Tongue (tissue), 2 donors: ENCODE results near the gene EFCAB8. TPM values are rescaled to one million over a fixed set of nuclear protein-coding genes. Genes with fewer than 3 reads are reported as not detected.
"Not testable (repeated sequence)": the region's sequence is repeated elsewhere in the genome, so short reads cannot be mapped to it uniquely, and the experiment has no call there.

Source experiments
- DNase-seq: peaks from one replicate; pipeline ENCODE4 v3.0.0-alpha.2; 2015
- total RNA-seq: library from RNA; depleted of rRNA; stranded (reverse); fragments of >200 nt; gene quantifications from one replicate; pipeline ENCODE4 v1.2.3, GENCODE V29; 2014

Gene EFCAB8
- total RNA-seq, 1 donor from 2014 or later, result 2.3 TPM

DNA sequence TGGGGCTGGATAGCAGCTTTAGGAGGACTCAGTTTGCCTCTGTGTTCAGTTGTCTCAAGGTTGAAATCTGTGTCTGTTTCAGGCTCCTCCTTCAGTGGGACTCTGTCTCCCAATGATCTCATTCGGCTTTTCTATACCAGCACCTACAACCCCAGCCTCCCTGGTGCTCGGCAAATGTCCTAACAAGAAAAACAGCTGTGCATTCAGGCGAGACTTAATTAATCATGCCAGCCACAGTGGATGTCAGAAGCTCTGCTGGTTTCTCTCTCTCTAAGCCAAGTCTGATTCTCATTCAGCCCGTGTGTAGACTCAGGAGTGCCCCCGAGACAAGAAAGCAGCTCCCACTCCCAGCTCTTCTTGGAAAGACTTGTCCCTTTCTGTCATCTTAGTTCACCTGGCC lies 98.7 kb downstream of the EFCAB8 start:
- DNase-seq, result no peak

DNA sequence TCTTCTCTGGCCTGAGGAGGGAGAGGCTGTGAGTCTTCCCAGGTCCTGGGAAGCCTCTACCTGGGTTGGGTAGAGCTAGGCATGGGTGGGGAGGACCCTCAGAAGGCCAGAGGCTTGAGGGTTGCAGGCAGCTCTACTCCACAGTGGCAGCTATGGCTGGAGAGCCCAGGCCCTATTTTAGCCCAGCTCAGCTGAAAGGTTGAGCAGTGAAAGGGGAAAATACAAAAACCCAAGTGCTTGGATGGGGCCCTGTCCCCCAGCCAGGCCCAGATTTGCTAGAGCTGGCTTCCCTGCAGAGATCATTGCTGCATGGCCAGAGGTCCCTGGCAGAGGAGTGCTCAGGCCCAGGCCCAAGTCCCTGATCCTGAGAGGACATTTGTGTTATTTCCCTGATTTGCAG lies 99.9 kb downstream of the EFCAB8 start:
- no peak for DNase-seq

DNA sequence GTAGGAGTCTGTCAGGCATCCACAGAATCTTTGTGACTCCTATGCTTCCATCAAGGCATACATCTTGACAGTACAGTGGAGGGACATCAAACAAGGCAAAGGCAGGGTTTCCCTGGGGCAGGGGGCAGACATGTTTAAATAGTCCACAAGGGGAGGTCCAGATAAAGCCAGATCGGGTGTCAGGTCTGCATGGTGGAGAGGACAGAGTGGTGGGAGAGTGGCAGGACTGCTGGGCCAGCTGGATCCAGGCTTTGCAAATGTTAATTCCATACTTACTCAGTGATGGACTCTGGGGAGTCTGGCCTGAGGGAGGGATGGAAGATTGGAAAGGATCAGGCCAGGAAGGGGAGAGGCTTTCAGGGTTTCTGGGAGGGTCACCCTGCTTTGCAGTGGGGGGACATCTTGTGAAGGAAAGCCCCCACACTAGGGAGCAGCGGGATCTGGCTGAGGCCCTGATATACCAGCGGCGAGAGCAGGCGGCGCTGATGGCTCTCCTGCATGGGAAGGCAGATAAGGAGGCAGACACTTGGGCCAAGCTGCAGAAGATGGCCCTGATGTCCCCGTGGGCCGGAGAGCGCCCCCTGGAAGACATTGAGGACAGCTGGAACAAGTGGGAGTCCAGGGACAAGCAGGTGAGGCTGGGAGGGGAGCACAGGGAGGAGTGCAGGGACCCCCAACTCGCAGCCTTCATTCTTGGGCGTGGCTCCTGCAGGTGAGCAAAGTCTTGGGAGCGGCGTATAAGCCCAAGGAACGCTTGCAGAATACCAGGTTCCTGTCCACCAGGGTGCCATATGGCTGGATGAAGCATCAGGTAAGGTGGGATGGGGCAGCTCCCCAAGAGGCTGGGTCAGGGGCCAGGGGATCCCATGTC lies 100.9 kb downstream of the EFCAB8 start:
- DNase-seq, result no peak

DNA sequence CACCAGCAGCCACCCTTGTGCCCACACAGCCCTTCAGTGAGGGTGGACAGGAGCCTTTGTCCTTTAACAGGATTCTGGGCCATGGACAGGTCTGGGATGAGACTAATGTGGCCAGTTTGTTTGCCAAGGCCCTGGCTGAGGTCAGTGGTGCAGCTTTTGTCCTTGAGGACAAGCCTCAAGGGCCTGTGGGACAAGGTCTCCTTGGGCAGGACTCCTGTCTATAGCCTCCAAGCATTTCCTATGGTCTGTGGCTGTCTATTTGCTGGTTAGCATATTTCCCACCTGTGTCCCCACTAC lies 101.4 kb downstream of the EFCAB8 start:
- DNase-seq, result no peak

DNA sequence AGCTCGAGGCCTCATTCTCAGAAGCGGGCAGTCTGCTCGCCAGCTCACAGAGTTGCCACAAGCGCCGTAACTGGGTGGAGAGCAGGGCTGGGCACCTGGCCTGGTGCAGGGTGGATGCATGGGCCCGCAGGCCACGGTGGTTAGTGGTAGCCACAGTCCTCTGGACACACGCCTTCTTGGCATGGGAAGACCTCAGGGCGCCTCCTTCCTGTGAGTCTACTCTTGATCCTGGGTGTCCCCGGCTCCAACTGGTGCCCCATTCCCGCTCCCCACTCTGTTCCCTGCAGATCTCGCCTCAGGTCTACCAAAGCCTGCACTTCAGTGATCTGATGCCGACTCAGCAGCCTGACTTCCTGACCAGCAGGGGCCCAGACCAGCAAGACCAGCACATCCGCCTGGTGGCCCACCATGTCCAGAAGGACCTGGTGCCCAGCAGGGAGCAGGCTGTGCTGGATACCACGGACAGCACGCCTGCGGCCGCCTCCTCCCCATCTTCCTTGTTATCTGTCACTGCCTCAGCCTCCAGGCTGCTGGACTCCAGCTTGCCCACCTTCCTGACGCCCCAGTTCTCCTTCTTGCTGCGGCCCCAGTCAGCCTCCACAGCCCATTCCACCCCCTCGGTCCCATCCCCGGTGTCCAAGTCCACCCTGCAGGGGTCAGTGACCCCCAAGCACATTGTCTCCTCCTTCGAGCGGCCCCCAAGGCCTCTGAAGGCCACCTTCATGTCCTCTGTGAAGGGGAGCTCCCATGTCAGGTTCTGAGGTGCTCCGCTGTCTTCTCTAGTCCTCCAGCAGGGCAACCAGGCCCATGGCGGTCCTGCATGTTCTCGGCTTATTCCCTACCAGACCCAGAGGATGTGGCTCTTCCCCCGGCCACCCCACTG lies 102.4 kb downstream of the EFCAB8 start:
- no peak for DNase-seq

DNA sequence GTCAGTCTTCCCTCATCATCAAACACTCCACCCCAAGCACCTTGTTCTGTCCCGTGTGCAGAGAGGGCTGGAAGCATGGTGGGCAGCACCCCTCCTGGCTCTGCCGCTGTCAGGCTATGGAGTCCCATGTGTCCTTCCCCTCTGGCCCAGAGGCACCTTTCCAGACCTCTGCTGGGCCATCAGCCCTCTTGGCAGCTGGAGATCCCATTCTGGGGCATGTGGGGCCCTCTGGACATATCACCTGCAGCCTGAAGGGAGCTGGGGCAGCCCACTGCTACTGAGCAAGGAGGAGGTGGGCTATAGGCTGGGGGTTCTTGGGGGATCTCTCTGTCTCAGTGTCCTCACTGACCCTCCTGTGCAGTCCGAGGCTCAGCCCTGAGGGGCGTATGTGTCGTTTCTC lies 103.3 kb downstream of the EFCAB8 start:
- no peak for DNase-seq

DNA sequence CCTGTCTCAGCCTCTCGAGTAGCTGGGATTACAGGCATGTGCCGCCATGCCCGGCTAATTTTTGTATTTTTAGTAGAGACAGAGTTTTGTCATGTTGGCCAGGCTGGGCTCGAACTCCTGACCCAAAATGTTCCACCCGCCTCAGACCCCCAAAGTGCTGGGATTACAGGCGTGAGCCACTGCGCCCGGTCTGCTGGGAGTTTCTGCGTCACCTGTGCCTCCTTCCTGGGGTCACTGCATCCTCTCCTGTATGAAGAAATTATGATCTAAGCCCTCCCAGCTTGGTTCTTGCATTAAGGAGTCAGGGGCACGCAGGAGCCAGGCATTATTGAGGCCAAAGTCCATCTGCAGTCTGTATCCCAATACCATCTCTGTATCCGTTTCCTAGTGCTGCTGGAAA lies 103.9 kb downstream of the EFCAB8 start:
- DNase-seq, result not testable (repeated sequence)

DNA sequence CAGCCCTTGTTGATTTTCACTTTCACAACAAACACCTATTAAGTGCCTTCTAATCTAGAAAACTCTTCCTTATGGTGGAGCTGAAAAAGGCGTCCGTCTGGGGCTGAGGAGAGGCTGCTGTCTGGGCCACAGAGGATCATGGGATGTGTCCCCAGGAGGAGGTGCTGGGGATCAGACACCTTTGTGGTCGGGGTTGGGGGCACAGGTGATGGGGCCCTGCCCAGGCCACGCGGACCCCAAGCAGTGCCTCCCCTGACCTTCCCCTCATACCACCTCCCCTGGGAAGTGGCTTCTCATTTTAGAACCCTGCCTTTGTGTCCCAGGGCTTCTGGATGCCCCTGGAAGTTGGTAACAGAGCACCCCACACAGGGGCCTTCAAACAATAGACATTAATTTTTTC lies 104.5 kb downstream of the EFCAB8 start:
- DNase-seq, result no peak

DNA sequence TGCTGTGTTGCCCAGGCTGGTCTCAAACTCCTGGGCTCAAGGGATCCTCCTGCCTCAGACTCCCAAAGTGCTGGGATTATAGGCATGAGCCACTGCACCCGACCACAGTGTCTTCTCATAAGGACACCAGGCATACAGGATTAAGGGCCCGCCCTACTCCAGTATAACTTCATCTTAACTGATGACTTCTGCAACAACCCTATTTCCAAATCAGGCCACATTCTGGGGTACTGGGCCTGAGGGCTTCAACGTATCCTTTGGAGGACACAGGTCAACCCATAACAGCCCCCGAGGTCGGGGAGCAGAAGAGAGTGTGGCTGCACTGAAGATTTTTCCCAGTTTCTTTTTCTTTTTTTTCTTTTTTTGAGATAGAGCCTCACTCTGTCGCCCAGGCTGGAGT lies 105.9 kb downstream of the EFCAB8 start:
- no peak for DNase-seq

DNA sequence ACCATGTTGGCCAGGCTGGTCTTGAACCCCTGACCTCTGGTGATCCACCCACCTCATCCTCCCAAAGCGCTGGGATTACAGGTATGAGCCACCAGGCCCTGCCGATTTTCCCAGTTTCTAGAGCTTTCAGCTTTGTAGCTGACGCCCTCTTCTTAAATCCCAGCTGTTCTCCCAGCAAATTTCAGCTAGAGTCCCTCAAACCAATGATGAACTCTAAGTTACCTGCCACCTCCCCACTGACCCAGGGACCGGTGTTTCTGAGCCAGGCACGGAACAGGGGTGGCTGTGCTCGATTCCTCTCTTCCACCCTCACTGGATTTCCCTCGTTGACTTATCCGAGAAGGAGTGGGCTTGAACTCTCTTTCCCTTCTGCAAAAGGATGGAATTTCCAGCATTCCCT lies 106.4 kb downstream of the EFCAB8 start:
- no peak for DNase-seq

DNA sequence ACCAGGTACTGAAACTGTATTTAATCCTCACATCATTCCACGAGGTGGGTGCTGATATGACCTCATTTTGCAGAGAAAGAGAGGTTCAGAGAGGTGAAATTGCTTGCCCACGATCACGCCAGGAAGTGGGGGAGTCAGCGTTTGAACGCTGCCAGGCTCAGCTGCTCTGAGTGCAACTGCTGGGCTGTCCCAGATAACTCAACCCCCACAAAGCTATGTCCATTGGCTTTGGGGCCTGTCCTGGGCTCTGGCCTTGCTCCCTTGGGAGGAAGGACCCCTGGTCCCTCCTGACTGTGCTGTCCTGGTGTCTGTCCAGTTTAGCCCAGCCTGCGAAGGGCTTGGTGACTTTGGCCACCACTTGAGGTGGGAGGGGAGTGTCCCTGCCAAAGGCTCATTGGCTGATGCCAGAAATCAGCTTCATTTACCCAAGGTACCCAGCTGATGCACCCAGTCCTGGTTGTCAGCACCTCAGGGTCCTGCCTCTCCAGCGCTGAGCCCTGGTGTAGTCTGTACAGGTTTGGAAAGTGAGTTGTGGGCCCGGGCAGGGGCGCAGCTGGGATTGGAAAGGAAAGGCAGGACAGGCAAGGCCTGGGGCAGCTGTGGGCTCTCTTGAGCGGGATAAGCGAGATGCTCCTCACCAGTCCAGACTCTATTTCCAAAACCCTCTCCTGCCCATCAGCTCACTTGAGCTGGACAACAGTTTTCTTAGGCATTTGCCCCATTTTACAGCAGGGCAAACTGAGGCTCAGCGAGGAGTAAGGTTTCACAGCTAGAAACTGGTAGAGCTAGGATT lies 107.1 kb downstream of the EFCAB8 start:
- DNase-seq, result no peak

DNA sequence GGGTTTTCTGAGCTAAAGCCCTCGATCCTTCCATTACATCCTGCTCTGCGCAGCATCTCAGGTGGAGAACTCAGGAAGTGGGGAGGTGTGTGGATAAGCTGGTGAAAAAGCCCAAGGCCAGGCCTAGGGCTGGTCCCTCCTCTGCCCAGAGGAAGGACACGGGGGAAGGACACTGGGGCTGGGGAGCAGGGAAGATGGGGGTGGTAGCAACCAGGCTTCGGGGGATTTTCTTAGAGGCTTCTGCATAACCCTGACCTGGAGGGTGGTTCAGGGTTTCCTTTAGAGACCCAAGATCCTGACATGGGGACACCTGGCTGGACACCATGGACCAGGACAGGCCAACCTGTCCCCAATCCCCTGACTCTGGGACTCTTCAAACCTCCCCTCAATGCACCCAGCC lies 107.7 kb downstream of the EFCAB8 start:
- no peak for DNase-seq

DNA sequence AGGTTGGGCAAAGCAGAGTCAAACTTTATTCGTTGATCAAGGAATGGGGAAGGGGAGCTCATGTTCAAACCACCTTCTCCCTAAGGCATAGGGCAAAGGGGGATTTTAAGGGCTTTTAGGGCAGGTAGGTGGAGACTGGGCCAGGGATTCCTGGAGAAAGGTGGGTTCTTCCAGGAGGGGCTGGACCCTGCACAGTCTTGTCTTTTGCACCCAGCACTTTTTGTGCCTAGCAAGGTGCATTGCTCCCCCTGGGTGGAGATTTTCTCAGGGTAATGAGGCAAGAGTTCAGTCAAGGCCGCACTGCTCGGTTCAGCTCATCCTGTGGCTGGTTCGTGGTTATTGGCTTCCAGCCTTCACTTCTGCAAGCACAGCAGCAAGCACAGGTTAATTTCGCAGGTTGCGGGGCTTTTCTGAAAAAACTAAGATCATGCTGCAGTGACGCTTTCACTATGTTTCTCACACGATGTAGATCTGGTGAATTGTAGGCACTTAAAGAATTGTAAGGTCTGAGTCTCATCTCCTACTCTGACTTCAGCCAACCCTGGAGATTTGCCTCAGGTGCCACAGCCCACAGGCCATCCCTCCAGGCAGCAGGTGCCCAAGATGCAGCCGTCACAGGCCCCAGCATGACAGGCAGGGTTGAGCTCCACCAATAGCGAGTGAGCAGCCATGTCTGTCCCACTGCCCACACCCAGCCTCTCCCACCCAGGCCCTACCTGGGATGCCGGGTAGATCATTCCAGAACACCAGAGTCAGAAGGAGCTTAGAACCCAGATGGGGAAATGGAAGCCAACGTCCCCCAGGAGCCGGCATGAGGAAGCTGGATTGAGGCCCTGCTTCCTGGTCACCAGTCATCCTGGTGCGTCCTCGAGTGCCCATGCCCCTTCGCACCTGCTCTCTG lies 108.4 kb downstream of the EFCAB8 start:
- no peak for DNase-seq

DNA sequence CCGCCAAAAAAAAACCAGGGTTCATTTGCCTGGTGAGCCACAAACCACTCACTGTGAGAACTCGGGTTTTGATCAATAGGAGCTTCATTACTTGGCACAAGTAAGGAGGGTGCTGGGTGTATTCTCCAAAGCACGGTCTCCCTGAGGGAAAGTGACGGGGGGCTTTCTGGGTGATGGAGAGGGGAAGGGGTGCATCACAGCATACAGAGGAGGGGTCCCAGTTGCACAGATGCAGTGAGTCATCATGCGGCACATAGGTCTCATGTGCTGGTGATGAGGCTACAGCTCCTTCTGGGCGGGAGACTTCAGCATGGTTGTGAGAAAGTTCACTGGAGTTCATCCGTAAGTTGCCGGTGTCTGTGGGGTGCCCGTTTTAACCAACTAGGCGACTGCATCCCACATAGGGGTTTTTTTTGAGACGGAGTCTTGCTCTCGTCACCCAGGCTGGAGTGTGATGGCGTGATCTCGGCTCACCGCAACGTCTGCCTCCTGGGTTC lies 109.3 kb downstream of the EFCAB8 start:
- no peak for DNase-seq

DNA sequence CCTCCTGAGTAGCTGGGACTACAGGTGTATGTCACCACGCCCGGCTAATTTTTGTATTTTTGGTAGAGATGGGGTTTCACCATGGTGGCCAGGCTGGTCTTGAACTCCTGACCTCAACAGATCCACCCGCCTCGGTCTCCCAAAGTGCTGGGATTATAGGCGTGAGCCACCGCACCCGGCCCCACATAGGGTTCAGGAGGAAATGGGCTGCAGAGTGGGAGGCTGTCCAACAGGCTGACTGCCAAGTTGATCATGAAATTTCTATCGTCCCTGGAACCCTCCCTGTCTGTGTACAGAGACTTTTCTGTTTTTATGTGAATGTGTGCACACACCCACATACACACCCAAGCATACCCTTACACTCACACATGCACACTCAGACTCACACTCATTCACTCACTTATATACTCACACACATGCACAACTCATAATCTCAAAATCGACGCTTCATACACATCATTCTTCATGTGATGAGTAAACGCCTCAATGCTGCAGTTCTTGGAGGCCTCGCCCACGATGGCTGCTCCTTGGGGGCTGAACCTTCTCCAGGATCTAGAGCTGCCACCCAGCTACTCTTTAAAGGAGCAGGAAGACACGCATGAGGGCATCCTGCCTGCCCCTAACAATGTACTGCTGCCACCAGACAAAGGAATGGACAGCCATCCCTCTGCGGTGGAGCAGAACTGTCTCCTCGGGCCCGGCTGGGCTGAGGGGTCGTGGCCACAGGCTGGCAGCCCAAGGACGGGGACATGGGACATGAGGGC lies 109.9 kb downstream of the EFCAB8 start:
- DNase-seq, result no peak

DNA sequence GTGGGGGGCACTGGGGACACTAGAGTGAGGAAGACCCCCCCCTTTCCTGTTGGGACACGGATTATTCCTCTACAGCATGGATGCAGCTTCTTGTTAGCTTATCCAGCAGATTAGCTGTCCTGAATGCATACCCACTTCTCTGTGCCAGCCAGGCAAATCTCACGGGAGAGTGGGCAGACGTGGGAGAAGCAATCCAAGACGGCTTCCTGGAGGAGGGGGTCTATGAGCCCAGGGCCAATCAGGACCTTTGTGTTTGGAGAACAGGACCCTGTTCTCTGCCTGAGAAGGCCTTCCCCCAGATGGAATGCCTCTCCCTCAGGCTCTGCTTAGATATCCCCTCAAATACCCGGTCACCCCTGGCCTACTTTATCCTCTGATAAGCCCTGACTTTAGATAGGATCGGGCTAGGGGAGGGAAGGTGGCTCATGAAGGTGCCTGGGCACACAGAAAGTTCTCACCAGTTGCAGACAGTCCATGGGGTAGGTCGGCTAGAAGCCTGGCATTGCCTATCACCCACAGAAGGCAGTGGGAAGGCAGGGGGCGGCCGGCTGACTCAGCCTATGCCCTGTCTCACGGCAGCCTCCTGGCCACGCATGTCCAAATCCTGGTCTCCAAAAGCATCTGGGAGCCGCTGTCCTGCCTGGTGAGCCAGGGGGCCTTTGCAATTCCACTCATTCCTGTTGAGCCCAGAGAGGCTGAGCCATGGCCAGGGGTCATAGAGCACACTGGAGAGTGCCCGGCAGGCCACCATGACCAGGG lies 110.8 kb downstream of the EFCAB8 start:
- no peak for DNase-seq

DNA sequence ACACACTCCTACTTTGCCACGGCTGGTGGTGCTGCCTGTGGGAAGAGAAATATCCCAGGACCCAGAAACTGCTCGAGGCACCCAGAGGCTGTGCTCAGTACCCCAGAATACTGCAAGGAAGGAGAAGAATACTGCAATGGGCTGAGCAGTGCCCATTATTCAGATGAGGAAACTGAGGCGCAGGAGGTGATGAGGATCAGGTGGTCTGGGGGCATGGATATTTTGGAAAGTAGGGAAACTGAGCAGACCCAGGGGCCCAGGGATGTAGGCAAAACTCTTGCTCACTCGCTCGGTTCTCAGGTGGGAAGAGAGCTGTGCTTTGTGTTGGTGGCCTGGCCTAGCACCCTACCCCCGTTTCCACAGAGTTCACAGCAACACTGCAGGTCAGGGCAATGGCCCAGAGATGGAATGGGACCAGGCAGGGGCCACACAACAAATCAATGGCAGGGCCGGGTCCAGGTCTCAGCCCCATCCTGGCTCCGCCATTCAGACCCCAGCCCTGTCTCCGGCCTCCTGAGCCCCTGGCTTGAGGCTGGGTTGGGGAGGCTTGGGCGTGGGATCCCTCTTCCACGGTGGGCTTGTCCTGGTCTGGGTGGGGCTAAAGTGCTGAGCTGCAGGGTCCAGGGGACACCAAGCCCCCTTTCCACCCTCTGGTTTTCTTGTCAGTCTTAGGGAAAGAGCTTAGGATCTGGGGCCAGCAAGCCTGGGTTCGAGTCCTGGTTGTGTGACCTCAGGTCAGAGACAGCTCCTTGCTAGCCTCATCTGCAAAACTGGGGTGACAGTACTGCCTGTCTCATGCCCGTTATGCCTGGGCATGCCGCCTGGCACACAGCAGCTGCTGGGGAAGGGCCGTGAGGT lies 111.6 kb downstream of the EFCAB8 start:
- no peak for DNase-seq

DNA sequence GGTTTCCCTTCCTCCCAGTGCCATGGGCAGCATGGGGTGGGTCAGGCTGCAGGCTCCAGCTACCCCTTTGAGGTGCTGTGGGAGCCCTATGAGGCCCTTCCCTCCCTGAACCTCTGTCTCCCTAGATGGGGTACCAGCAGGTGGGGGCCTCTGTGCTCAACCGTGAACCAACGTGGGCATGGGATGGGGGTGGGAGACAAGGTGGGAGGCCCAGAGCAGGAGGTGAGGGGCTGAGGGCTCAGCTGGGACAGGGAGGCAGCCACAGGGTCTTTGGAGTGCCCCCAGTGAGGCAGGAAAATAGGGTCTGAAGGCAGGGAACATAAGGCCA lies 112.2 kb downstream of the EFCAB8 start:
- no peak for DNase-seq

DNA sequence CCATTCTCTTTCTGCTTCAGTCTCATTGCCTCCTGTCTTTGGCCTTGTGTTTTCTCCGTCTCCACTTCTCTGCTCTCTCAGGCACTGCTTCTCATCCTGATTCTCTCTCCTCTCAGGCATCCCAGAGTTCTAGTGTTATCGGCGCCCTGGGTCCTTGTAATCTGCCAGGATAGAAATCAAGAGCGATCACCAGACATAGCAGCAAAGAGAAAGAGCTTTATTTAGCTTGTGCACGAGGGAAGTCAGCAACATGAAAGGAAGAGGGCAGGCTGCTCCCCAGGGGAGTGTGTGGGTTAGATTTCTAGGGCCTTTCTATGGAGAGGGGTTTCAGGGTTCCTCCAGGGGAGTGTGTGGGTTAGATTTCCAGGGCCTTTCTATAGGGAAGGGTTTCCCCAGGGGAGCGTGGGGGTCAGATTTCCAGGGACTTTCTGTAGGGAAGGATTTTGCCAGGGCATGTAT lies 113.0 kb downstream of the EFCAB8 start:
- no peak for DNase-seq
